Measurements from ENCODE around the gene RPS17. TPM values are rescaled to one million over a fixed set of nuclear protein-coding genes. Genes with fewer than 3 reads are reported as not detected.

Gene RPS17
- total RNA-seq, 6 experiments from 2014 or later = 503 to 807 (median 550) TPM

DNA sequence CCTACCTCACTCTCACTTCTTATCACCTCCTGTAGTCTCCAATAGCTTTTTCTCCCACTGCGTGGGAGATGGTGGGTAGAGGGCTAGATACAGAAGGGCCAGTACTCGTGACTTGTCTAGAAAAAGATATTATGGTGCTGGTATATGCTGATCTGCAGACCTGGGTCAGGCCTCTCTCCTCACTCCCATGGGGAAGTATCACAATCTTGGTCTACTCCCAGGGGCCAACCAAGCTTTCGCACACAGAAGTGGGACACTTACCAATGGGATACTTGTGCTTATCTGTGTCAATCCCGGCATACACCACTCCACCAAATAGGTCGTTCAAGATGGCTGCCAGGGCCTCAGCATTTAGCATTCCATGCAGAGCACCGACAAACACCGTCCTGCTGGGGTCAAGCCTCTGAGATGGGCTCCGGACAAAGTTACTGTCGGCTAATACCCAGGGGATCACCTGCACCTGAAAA, 9.0 kb upstream of the RPS17 start:
- no peaks in the 10 kb centered on the region for H3K27me3 ChIP-seq
- DNase-seq (no peak), ATAC-seq (no peak)
- no peaks in the 10 kb centered on the region for H3K4me1 ChIP-seq
- no peaks in the 10 kb centered on the region for H3K36me3 ChIP-seq
- no peaks in the 10 kb centered on the region for H3K9me3 ChIP-seq
- 68% methylated on average over 5 of the region's 9 CpGs for WGBS (ENCODE audit: insufficient coverage, low coverage, low lambda C conversion rate, missing lambda C conversion rate)
- no peak overlapping the region for H3K27ac ChIP-seq
- no peak overlapping the region for H3K4me3 ChIP-seq
- intact Hi-C loops (cut with DNase I) = no loop called here
- no peak for TF ChIP-seq POLR2A (IDR thresholded peaks at IDR 0.05)
- TF ChIP-seq, protein P1, sequence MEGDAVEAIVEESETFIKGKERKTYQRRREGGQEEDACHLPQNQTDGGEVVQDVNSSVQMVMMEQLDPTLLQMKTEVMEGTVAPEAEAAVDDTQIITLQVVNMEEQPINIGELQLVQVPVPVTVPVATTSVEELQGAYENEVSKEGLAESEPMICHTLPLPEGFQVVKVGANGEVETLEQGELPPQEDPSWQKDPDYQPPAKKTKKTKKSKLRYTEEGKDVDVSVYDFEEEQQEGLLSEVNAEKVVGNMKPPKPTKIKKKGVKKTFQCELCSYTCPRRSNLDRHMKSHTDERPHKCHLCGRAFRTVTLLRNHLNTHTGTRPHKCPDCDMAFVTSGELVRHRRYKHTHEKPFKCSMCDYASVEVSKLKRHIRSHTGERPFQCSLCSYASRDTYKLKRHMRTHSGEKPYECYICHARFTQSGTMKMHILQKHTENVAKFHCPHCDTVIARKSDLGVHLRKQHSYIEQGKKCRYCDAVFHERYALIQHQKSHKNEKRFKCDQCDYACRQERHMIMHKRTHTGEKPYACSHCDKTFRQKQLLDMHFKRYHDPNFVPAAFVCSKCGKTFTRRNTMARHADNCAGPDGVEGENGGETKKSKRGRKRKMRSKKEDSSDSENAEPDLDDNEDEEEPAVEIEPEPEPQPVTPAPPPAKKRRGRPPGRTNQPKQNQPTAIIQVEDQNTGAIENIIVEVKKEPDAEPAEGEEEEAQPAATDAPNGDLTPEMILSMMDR (IDR thresholded peaks at IDR 0.05) = no peak

GRCh38 chr15:82548700-82549099, 8.4 kb upstream of the RPS17 start:
- Histone ChIP-seq H3K27me3 (no peaks in the 10 kb centered on the region), H3K27ac (no peak overlapping the region), H3K9me3 (no peaks in the 10 kb centered on the region), H3K4me3 (no peak overlapping the region), H3K36me3 (no peaks in the 10 kb centered on the region), H3K4me1 (no peaks in the 10 kb centered on the region)
- ATAC-seq (no peak), DNase-seq (no peak)
- intact Hi-C loops (cut with DNase I) = no loop called here
- no CpG with 5 or more reads among the region's 2 CpGs for WGBS (ENCODE audit: insufficient coverage, low coverage, low lambda C conversion rate, missing lambda C conversion rate)
- TF ChIP-seq POLR2A (IDR thresholded peaks at IDR 0.05) = no peak
- TF ChIP-seq, protein P1 (IDR thresholded peaks at IDR 0.05) = no peak

- no peak for ATAC-seq
- Histone ChIP-seq H3K9me3 (no peaks in the 10 kb centered on the region), H3K36me3 (no peaks in the 10 kb centered on the region), H3K4me3 (no peak overlapping the region), H3K4me1 (peaks cover 0 to 4% (median 0%) of the 10 kb centered on the region in 4 donors), H3K27me3 (no peaks in the 10 kb centered on the region), H3K27ac (no peak overlapping the region)
- 47% methylated on average over 3 of the region's 6 CpGs for WGBS (ENCODE audit: insufficient coverage, low coverage, low lambda C conversion rate, missing lambda C conversion rate)
- intact Hi-C loops (cut with DNase I) = no loop called here
- TF ChIP-seq, protein P1 (IDR thresholded peaks at IDR 0.05) = no peak
- no peak for TF ChIP-seq POLR2A (IDR thresholded peaks at IDR 0.05)
- DNase-seq = no peak
Observed at GRCh38 chr15:82545478-82545877, 5.2 kb upstream of the RPS17 start.

GRCh38 chr15:82545002-82545401, 4.7 kb upstream of the RPS17 start:
- DNase-seq (no peak), ATAC-seq (no peak)
- WGBS (ENCODE audit: insufficient coverage, low coverage, low lambda C conversion rate, missing lambda C conversion rate) = 31% methylated on average over 3 of the region's 3 CpGs
- no peak for TF ChIP-seq POLR2A (IDR thresholded peaks at IDR 0.05)
- TF ChIP-seq, protein P1 (IDR thresholded peaks at IDR 0.05) = no peak
- H3K4me3 ChIP-seq = no peak overlapping the region
- H3K27ac ChIP-seq = no peak overlapping the region
- no peaks in the 10 kb centered on the region for H3K27me3 ChIP-seq
- H3K36me3 ChIP-seq = no peaks in the 10 kb centered on the region
- H3K9me3 ChIP-seq = no peaks in the 10 kb centered on the region
- H3K4me1 ChIP-seq = peaks cover 0 to 4% (median 0%) of the 10 kb centered on the region in 4 donors
- intact Hi-C loops (cut with DNase I) = no loop called here

DNA sequence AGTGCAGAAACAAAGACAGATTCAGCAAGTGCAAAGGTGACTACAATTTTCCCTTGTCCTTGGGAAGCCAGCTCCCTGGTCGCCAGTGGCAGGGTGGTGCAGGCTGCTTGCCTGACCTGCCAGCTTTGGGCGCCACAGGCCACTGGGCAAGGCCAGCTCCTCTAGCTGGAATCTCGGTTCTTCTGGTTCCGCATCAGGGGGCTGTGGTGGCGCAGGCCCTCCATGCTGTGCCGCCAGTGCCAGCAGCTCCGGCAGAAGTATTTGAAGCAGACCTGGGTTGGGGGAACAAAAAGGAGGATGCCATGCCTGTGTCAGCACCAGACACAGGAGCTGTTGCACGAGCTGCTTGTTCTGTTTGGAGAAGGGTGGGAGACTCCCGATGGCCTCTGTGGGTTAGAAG, 4.2 kb upstream of the RPS17 start:
- intact Hi-C loops (cut with DNase I) = no loop called here
- no peak overlapping the region for H3K27ac ChIP-seq
- H3K27me3 ChIP-seq = no peaks in the 10 kb centered on the region
- WGBS (ENCODE audit: insufficient coverage, low coverage, low lambda C conversion rate, missing lambda C conversion rate) = 43% methylated on average over 4 of the region's 9 CpGs
- DNase-seq (no peak), ATAC-seq (no peak)
- TF ChIP-seq POLR2A (IDR thresholded peaks at IDR 0.05) = no peak
- TF ChIP-seq, protein P1 (IDR thresholded peaks at IDR 0.05) = no peak
- peaks cover 0 to 6% (median 0%) of the 10 kb centered on the region in 4 donors for H3K4me1 ChIP-seq
- H3K4me3 ChIP-seq = no peak overlapping the region
- no peaks in the 10 kb centered on the region for H3K36me3 ChIP-seq
- no peaks in the 10 kb centered on the region for H3K9me3 ChIP-seq
